HG03469 (cell line): ENCODE results near the gene RAB44.

ENCODE experiments used
- ATAC-seq: cut with Tn5 transposase; IDR thresholded peaks from one replicate; pipeline ENCODE4 v1.9.1; 2021; ENCODE audit warnings: mild to moderate bottlenecking, moderate library complexity, moderate number of reproducible peaks; ENCODE audit not compliant: unreplicated experiment

Gene RAB44

GRCh38 chr6:36685166-36685924 is 12.3 kb upstream of the RAB44 start:
- ATAC-seq, result no peak

DNA sequence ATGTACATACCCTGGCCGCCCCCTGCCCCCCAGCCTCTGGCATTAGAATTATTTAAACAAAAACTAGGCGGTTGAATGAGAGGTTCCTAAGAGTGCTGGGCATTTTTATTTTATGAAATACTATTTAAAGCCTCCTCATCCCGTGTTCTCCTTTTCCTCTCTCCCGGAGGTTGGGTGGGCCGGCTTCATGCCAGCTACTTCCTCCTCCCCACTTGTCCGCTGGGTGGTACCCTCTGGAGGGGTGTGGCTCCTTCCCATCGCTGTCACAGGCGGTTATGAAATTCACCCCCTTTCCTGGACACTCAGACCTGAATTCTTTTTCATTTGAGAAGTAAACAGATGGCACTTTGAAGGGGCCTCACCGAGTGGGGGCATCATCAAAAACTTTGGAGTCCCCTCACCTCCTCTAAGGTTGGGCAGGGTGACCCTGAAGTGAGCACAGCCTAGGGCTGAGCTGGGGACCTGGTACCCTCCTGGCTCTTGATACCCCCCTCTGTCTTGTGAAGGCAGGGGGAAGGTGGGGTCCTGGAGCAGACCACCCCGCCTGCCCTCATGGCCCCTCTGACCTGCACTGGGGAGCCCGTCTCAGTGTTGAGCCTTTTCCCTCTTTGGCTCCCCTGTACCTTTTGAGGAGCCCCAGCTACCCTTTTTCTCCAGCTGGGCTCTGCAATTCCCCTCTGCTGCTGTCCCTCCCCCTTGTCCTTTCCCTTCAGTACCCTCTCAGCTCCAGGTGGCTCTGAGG is 11.5 kb upstream of the RAB44 start:
- no peak for ATAC-seq

DNA sequence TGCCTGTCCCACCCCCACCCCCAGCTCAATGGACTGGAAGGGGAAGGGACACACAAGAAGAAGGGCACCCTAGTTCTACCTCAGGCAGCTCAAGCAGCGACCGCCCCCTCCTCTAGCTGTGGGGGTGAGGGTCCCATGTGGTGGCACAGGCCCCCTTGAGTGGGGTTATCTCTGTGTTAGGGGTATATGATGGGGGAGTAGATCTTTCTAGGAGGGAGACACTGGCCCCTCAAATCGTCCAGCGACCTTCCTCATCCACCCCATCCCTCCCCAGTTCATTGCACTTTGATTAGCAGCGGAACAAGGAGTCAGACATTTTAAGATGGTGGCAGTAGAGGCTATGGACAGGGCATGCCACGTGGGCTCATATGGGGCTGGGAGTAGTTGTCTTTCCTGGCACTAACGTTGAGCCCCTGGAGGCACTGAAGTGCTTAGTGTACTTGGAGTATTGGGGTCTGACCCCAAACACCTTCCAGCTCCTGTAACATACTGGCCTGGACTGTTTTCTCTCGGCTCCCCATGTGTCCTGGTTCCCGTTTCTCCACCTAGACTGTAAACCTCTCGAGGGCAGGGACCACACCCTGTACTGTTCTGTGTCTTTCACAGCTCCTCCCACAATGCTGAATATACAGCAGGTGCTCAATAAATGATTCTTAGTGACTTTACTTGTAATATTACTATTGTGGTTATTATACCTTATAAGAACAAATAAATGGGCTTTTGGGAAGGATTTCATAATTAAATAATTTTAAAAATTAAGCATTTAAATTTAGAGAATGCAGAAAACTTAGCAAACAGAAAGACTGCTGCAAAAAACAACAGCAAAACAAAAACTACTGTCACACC is 10.7 kb upstream of the RAB44 start:
- ATAC-seq, result no peak

DNA sequence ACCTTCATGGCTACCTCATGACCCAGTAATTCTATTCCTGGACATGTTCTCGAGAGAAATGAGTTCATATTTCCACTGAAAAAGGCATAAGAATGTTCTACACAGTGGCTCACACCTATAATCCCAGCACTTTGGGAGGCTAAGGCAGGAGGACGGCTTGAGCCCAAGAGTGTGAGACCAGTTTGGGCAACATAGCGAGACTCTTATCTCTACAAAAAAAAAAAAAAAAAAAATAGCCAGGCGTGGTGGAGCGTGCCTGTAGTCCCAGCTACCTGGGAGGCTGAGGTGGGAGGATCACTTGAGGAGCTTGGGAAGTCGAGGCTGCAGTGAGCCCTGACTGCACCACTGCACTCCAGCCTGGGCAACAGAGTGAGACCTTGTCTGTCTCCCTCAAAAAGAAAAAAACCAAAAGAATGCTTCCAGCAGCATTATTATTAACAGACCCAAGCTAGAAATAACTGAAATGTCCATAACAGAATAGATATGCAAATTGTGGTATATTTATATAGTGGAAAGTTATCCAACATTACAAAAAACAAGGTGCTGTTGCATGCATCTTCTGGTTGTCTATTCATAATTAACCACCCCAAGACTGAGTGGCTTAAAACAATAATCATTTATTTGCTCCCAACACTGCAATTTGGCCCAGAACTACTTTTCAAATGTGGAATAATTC is 9.4 kb upstream of the RAB44 start:
- no peak for ATAC-seq

- no peak for ATAC-seq
Observed at GRCh38 chr6:36688739-36689075, 8.9 kb upstream of the RAB44 start.

DNA sequence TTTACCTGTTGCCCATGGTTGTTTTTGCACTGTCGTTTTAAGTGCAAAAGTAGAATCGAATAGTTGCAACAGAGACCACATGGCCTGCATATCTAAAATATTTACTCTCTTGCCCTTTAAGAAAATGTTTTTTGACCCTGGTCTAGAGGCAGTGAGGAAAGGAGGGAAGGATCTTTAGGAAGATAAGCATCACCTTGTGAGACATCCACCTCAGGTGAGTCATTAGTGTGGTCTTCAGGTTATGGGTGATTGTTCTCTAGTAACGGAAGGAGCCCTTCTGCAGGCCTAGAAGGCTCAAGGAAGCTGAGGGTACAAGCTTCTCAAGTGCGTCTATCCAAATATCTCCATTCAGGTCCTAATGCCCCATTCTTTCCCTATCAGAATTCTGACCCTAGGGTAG is 6.6 kb upstream of the RAB44 start:
- no peak for ATAC-seq

DNA sequence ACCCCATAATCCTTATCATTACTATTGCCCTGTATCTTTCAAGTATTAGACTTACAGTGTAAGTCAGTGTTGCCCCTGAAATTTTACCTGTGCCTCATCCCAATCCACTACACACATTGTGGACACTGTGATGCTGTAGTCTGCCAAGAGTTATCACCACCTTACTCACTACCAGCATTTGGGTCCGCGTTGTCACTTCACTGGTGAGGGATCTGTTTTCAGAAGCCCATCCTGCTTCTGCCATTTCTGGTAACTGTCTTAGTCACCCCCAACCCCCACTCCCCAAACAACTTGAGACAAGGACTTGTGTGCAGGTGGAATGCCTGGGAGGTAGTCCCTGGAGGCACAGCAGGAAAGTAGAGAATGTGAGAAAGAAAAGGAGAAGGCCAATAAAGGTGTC is 6.0 kb upstream of the RAB44 start:
- ATAC-seq, result no peak

DNA sequence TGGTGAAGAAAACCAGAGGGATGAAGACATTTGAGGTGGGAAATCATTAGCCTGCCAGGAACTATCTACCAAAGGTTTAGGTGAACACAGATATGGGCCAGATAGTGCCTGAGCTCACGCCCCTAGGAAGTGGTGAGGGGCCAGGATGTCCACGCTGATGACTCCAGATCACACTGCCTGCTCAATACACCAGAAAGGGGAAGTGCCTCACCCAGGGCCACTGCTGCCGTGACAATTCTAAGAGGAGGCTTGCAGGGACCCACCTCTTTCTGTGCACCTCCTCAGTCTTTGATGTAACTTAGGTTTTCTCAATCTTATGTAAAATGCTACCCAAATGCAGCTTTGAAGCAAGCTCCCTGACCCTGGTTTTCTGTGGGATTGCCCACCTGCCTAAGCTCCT is 5.4 kb upstream of the RAB44 start:
- peak; percentile 49 for ATAC-seq

GRCh38 chr6:36692861-36693702 is 4.5 kb upstream of the RAB44 start:
- ATAC-seq, result no peak

GRCh38 chr6:36694616-36695015 is 3.0 kb upstream of the RAB44 start:
- ATAC-seq, result no peak

DNA sequence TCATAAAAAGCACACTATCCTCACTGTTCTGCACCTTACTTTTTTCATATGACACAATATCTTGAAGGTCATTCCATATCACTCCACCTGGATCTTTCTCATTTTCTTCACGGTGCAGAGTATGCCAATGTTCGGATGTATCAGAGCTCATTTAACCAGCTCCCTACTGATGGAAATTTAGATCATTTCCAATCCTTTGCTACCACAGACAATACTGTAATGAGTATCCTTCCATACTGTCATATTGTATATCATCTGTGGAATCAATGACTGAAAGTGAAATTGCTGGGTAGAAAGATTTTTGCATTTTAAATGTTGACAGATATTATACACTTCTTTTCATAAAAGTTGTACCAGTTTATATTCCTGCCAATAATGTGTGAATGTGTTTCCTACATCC is 2.2 kb upstream of the RAB44 start:
- no peak for ATAC-seq

- ATAC-seq, result no peak
Observed at GRCh38 chr6:36698196-36698595, 570 bp downstream of the RAB44 start.

DNA sequence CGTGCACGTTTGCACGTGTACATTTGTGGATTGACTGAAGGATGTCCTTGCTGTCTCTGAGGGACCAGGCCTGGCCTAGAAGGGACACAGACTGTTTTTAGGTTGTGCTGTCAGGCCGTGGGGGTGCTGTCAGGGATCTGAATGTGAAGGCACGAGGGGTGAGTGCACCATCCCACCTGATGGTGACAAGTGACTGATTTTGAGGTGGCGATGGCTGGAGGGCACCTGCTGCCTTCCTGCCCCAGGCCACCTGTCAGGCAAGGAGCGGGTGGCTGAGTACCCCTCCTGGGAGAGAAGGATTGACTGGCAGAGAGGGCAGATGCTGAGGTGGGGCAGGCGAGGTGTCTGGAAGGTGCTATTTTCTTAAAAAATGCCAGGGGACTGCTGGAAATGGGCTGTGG is 1.2 kb downstream of the RAB44 start:
- ATAC-seq, result no peak

DNA sequence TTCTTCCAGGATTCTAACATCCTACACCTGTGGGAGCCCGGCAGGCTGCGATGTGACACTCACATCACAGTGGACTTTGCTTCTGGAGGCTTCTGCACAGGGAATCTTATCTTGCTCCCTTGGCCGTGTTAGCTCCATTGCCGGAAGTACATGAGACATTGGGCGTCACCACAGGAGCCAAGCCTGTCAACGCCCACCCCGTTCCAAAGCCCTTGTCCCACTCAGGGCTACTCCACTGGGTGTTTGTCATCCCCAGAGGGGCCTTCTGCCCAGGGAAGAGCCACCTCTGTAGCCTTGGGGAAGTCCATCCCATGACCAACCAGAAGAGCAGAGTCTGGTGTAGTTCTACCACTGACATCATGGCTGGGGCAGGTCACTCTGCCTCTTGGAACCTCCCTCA is 1.7 kb downstream of the RAB44 start:
- ATAC-seq, result no peak

DNA sequence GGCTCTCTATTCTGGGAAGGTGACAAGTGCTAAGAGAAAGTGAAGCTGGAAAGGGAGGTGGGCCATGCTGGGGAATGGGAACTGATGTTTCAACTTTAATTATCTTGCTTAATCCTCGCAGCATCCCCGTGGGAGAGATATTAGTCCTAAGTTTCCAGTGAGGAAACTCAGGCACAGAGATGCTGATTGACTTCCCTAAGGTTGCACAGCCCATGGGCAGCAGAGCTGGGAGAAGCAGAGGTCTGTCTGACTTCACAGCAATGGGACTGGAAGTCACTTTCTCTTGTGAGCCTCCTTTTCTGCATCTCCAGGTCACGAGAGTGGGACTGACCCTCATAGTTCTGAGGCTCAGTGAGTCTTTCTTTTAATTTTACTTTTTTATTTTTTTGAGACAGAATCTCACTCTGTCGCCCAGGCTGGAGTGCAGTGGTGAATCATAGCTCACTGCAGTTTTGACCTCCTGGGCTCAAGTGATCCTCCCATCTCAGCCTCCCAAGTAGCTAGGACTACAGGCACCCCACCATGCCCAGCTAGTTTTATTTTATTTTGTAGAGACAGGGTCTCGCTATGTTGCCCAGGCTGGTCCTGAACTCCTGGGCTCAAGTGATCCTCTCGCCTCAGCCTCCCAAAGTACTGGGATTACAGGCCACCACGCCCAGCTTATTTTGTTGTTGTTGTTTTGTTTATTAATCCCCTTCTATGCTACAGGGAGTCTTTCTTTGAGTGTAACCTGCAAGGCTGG is 2.6 kb downstream of the RAB44 start:
- ATAC-seq, result no peak

DNA sequence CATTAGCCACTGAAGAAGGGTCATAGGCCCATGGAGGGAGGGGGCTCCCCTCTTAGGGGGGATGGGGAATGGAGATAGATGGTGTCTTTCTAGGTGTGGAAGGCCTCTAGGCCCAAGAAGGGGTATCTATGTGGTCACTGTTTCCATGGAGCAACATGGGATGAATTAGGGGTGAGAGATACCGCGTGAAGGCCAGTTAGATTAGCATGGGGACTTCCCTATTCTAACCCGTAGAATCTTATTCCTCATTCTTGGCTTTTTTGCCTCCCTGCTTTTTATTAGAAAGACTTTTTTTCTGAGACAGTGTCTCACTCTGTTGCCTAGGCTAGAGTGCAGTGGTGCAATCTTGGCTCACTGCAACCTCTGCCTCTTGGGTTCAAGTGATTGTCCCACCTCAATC is 3.2 kb downstream of the RAB44 start:
- ATAC-seq, result no peak

- ATAC-seq, result no peak
Observed at GRCh38 chr6:36701401-36701991, 3.9 kb downstream of the RAB44 start.

DNA sequence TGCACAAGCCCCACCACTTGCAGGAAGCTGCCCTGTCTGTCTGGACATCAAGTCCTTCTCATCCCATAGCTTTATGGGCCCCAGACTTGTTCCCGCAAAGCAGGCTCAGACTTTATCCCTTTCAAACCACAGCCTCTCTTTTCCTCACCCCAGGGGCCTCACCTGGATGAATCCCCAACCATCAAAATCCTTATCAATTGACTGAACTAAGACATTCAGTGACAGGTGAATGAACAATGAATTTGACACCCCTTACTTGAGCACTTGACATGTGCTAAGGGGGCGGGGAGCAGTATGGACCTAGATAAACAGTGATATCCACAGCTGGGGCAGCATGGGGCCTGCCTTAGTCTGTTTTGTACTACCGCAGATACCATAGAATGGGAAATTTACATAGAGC is 5.0 kb downstream of the RAB44 start:
- ATAC-seq, result no peak

DNA sequence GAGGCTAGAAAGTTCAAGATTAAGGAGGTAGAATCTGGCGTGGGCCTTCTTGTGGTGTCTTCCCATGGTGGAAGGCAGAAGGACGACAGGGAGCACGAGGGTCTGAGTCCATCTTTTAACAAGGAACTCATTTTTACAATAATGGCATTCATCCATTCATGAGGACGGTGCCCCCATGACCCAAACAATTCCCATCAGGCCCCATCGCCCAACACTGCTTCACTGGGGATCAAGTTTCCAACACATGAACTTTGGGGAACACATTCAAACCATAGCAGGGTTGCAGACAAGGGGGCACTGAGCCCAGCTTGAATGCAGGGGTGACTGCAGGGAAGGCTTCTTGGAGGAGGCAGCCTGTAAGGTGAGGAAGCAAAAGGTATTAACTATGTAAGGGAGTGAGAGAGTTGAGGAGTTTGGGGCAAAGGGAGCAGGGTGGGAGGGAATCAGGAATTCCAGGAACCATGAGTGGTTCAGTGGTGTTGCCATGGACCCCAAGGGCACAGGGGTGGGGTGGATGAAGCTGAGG is 5.5 kb downstream of the RAB44 start:
- no peak for ATAC-seq
